Muscle of leg (tissue), 11 donors: ENCODE measurements around the gene MNT. TPM values are rescaled to one million over a fixed set of nuclear protein-coding genes. Genes with fewer than 3 reads are reported as not detected.

Experiments
- DNase-seq: peaks from one replicate; pipeline ENCODE4 v3.0.0; 2013
- H3K27ac ChIP-seq: one replicate; pipeline ENCODE4 v1.5.1; 2013; ENCODE audit warnings: mild to moderate bottlenecking, low read length, control low read depth
- H3K27me3 ChIP-seq: one replicate; pipeline ENCODE4 v1.6.1; 2013; ENCODE audit warnings: low read length; ENCODE audit not compliant: control insufficient read depth, insufficient read depth
- H3K36me3 ChIP-seq: one replicate; pipeline ENCODE4 v1.6.1; 2013; ENCODE audit warnings: low read length; ENCODE audit not compliant: control insufficient read depth, insufficient read depth
- H3K4me1 ChIP-seq: one replicate; pipeline ENCODE4 v1.6.1; 2013; ENCODE audit warnings: low read length; ENCODE audit not compliant: control insufficient read depth, insufficient read depth
- H3K4me3 ChIP-seq: one replicate; pipeline ENCODE4 v1.5.1; 2013; ENCODE audit warnings: low read length, control low read depth
- H3K9me3 ChIP-seq: replicated peaks from 2 replicates; pipeline ENCODE4 v1.6.1; 2013; ENCODE audit warnings: low read depth, low read length; ENCODE audit not compliant: control insufficient read depth
- WGBS: methylation state at CpG from one replicate; pipeline ENCODE4 v1.1.5; 2013; ENCODE audit warnings: missing lambda C conversion rate; ENCODE audit not compliant: insufficient coverage; 5-methylcytosine and 5-hydroxymethylcytosine counted together
- polyA plus RNA-seq, 8 donors: library from polyadenylated mRNA; unstranded; fragments of 120-200 nt; gene quantifications; one replicate each; pipeline versions ENCODE4 v1.2.1 to v1.2.3, GENCODE V29; 2013; ENCODE audit warnings: inconsistent platforms in 1 of 8, low replicate concordance in 1 of 8; ENCODE audit not compliant: insufficient read length in 8 of 8, insufficient read depth in 1 of 8
- total RNA-seq: library from RNA; stranded (reverse); fragments of 120-200 nt; gene quantifications from one replicate; pipeline ENCODE4 v1.2.4, GENCODE V29; 2013

MNT gene
- total and polyA plus RNA-seq, 9 donors = 8.0 to 19.3 (median 16.0) TPM

GRCh38 chr17:2391597-2392251, 9.1 kb downstream of the MNT start:
- peaks cover 18% of the 10 kb centered on the region for H3K36me3 ChIP-seq
- H3K4me3 ChIP-seq = peak overlapping the region; percentile 49
- H3K27me3 ChIP-seq = no peaks in the 10 kb centered on the region
- peaks cover 76% of the 10 kb centered on the region for H3K4me1 ChIP-seq
- peak overlapping the region; percentile 86 for H3K27ac ChIP-seq
- WGBS = 51% methylated on average over 12 of the region's 18 CpGs
- no peaks in the 10 kb centered on the region for H3K9me3 ChIP-seq
- peak; percentile 18 for DNase-seq

GRCh38 chr17:2390199-2390836, 10.5 kb downstream of the MNT start:
- peaks cover 32% of the 10 kb centered on the region for H3K36me3 ChIP-seq

GRCh38 chr17:2388683-2389055, 12.2 kb downstream of the MNT start:
- WGBS = 57% methylated on average over 15 of the region's 15 CpGs
- no peaks in the 10 kb centered on the region for H3K27me3 ChIP-seq
- peaks cover 36% of the 10 kb centered on the region for H3K36me3 ChIP-seq
- H3K9me3 ChIP-seq = no peaks in the 10 kb centered on the region
- DNase-seq = no peak
- H3K27ac ChIP-seq = peak overlapping the region; percentile 17
- H3K4me1 ChIP-seq = peaks cover 75% of the 10 kb centered on the region
- H3K4me3 ChIP-seq = no peak overlapping the region

More at GRCh38 chr17:2390199-2390836, 10.5 kb downstream of the MNT start:
- peak overlapping the region; percentile 86 for H3K27ac ChIP-seq
- H3K9me3 ChIP-seq = no peaks in the 10 kb centered on the region
- peak; percentile 93 for DNase-seq
- H3K27me3 ChIP-seq = no peaks in the 10 kb centered on the region
- peaks cover 75% of the 10 kb centered on the region for H3K4me1 ChIP-seq
- H3K4me3 ChIP-seq = no peak overlapping the region
- 50% methylated on average over 10 of the region's 12 CpGs for WGBS

DNA sequence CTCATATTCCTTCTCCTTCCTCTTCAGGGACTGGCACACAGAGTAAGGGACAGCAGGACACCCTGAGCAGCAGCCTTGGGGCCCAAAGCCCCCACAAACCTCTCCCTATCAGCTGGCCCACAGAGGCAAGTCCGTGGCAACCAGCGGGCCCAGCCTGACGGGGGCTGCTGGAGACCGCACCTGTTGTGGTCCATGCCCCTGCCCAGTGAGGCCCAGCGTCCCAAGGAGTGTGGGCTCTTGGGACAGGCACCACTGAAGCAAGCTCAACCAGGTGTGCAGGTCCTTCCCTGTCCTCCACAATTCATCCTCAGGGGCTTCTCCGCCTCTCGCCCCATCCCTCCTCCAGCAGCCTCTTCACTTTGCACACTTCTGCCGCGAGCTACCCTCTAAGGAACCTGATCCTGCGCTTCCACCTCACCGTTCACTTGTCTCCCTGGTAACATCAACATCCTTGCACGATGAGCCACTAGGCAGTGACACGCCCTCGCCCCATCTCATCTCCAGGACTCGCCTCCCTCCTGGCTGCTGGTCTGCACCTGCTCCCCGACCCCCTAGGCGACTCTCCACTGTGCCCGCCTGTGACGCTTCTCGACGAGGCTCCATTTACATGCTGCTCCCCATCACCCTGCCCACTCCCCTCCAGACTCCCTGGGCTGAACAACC, 12.7 kb downstream of the MNT start:
- no peaks in the 10 kb centered on the region for H3K27me3 ChIP-seq
- peaks cover 80% of the 10 kb centered on the region for H3K4me1 ChIP-seq
- no peak for DNase-seq
- no peak overlapping the region for H3K4me3 ChIP-seq
- H3K9me3 ChIP-seq = no peaks in the 10 kb centered on the region
- H3K27ac ChIP-seq = no peak overlapping the region
- 77% methylated on average over 21 of the region's 21 CpGs for WGBS
- peaks cover 40% of the 10 kb centered on the region for H3K36me3 ChIP-seq

DNA sequence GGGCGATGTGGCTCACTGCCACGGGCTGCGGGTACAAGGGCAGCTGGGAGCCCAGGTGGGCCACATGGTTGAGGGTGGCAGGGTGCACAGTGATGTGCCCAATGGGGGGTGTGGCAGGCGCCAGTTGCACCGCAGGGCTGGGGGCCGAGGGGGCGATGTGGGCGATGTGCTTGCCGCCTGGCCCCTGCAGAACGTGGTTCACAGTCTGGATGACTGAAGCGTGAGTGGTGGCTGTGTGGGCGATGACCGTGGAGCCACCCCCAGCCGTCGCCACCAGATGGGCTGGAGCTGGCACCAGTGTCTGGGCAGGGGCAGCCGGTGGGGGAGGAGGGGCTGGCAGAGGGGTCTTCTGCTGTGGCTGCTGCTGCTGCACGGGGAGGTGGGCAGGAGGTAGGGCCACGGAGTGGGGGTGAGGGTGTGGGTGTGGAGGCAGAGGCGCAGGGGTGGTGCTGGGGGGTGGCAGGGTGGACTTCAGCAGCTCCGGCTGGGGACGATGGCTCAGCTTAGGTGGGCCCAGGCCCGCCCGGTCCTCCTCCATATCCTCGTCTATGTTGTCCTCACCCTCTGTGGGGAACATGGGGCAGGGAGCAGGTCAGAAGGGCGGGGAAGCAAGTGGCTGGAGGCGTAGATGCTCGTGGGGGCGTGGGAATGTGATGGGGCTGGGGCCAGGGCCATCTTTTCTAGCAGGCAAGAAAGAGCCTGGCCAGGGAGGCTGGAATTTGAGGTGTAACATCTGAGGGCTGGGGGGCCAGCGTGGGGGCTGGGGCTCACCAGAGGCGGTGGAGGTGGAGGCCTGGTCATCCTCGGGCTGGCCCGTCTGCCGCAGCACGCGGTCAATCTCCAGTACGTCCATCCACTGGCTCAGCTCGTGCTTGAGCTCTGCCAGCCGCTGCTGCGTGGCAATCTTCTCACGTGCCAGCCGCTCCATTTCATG, 13.5 kb downstream of the MNT start:
- Histone ChIP-seq H3K27ac (no peak overlapping the region), H3K27me3 (no peaks in the 10 kb centered on the region), H3K9me3 (no peaks in the 10 kb centered on the region), H3K4me1 (peaks cover 86% of the 10 kb centered on the region), H3K36me3 (peaks cover 42% of the 10 kb centered on the region), H3K4me3 (no peak overlapping the region)
- no peak for DNase-seq
- 88% methylated on average over 39 of the region's 41 CpGs for WGBS

GRCh38 chr17:2386400-2387085, 14.3 kb downstream of the MNT start:
- 66% methylated on average over 15 of the region's 22 CpGs for WGBS
- H3K27me3 ChIP-seq = no peaks in the 10 kb centered on the region
- peaks cover 81% of the 10 kb centered on the region for H3K4me1 ChIP-seq
- no peak overlapping the region for H3K4me3 ChIP-seq
- peak; percentile 65 for DNase-seq
- H3K9me3 ChIP-seq = no peaks in the 10 kb centered on the region
- peaks cover 49% of the 10 kb centered on the region for H3K36me3 ChIP-seq
- H3K27ac ChIP-seq = peak overlapping the region; percentile 82

DNA sequence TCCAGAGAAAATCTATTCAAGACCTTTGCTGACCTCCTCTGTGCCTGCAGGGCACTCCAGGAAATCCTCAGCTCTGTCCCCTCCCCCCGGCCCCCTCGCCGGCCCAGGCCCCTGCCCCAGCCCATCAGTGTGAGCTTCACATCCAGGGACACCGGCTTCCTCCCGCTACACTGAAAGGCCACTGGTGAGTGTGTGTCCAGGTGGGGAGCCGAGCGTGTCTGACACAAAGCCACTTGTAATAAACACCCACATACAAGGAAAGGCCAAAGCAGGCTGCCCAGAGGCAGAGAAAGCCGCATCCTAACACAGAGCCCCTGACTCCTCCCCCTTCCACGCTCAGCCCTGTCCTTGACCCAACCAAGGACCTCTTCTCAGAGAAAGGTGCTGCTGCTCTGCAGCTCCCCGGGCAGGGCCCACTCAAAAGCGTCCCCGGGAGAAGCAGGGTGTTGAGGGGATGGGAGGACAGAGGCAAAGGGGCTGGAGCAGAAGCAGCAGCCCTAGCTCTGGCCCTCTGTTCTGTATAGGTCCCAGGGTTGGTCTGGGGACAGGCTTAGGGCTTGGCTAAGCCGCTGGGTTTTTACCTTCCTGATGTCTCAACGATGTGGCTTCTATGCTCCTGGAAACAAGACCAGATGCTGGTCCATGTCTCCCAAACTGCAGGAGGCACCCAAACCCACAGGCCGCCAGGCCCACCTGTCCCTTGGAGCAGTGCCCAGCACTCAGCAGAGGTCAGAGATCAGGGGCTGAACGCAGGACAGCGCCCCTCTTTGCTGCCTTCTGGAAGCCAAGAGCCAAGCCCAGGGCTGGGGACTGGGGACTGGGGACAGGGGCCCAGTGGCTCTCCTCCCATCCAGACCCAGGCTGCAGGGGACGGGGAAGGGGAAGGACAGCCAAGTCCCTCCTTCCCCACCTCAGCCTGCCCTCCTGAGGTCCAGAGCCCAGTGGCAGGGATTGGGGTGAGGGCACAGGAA, 15.3 kb downstream of the MNT start:
- DNase-seq = no peak
- Histone ChIP-seq H3K27ac (peak overlapping the region; percentile 82), H3K36me3 (peaks cover 58% of the 10 kb centered on the region), H3K4me1 (peaks cover 72% of the 10 kb centered on the region), H3K4me3 (no peak overlapping the region), H3K27me3 (no peaks in the 10 kb centered on the region), H3K9me3 (no peaks in the 10 kb centered on the region)
- 52% methylated on average over 10 of the region's 18 CpGs for WGBS

GRCh38 chr17:2384439-2385127, 16.3 kb downstream of the MNT start:
- WGBS = 47% methylated on average over 10 of the region's 22 CpGs
- Histone ChIP-seq H3K27ac (no peak overlapping the region), H3K4me1 (peaks cover 64% of the 10 kb centered on the region), H3K4me3 (no peak overlapping the region), H3K9me3 (no peaks in the 10 kb centered on the region), H3K36me3 (peaks cover 60% of the 10 kb centered on the region), H3K27me3 (no peaks in the 10 kb centered on the region)
- no peak for DNase-seq
